Natural killer cell (primary cell): Measurements from ENCODE around the gene LAMA5. TPM values are rescaled to one million over a fixed set of nuclear protein-coding genes. Genes with fewer than 3 reads are reported as not detected.

ENCODE experiments used
- ATAC-seq, 3 donors: fragments of 150-1000 bp in 2 of 3; fragments of 200-7000 bp in 1 of 3; cut with Tn5 transposase; 1 replicate in 1 of 3; 2 replicates in 2 of 3; pipeline ENCODE4 v1.10.0; 2021; ENCODE audit warnings: mild to moderate bottlenecking in 2 of 3, moderate library complexity in 2 of 3
- DNase-seq, 2 donors: peaks; one replicate each; pipeline versions ENCODE4 v3.0.0 to v3.0.0-alpha.2; 2013 to 2021; ENCODE audit warnings: mixed read lengths in 1 of 2
- H3K27ac ChIP-seq: one replicate; pipeline ENCODE4 v1.5.1; 2013; ENCODE audit warnings: mild to moderate bottlenecking, low read length
- H3K27me3 ChIP-seq: one replicate; pipeline ENCODE4 v1.6.1; 2013; ENCODE audit warnings: low read length; ENCODE audit not compliant: control insufficient read depth, insufficient read depth
- H3K36me3 ChIP-seq: one replicate; pipeline ENCODE4 v1.6.1; 2013; ENCODE audit warnings: low read length; ENCODE audit not compliant: control insufficient read depth, insufficient read depth
- H3K4me1 ChIP-seq: one replicate; pipeline ENCODE4 v1.6.1; 2013; ENCODE audit warnings: low read length; ENCODE audit not compliant: control insufficient read depth, insufficient read depth
- H3K4me3 ChIP-seq: one replicate; pipeline ENCODE4 v1.5.1; 2013; ENCODE audit warnings: low read length
- H3K9me3 ChIP-seq: one replicate; pipeline ENCODE4 v1.6.1; 2013; ENCODE audit warnings: low read length; ENCODE audit not compliant: control insufficient read depth, insufficient read depth
- H3K27ac Mint-ChIP-seq, 2 donors: one replicate each; pipeline ENCODE4 v1.8.0; 2022; ENCODE audit warnings: mild to moderate bottlenecking in 2 of 2, mixed read lengths in 2 of 2, moderate library complexity in 1 of 2
- H3K27me3 Mint-ChIP-seq, 2 donors: one replicate each; pipeline ENCODE4 v1.8.0; 2022; ENCODE audit warnings: low read depth in 2 of 2, mixed read lengths in 2 of 2
- H3K36me3 Mint-ChIP-seq: one replicate; pipeline ENCODE4 v1.8.0; 2022; ENCODE audit warnings: mixed read lengths
- H3K4me1 Mint-ChIP-seq, 2 donors: one replicate each; pipeline ENCODE4 v1.8.0; 2022; ENCODE audit warnings: mixed read lengths in 2 of 2
- H3K4me3 Mint-ChIP-seq: one replicate; pipeline ENCODE4 v1.8.0; 2022; ENCODE audit warnings: mild to moderate bottlenecking, moderate library complexity, mixed read lengths
- H3K9me3 Mint-ChIP-seq, 2 donors: one replicate each; pipeline ENCODE4 v1.8.0; 2022; ENCODE audit warnings: mixed read lengths in 2 of 2
- CTCF ChIP-seq: fragments of 200-600 bp; IDR thresholded peaks from one replicate; pipeline ENCODE4 v1.8.0; 2022; ENCODE audit warnings: antibody characterized with exemption
- WGBS: methylation state at CpG from one replicate; pipeline ENCODE4 v1.1.7; 2013; ENCODE audit warnings: missing lambda C conversion rate; ENCODE audit not compliant: insufficient coverage; 5-methylcytosine and 5-hydroxymethylcytosine counted together
- intact Hi-C: fragments of 100-400 bp; cut with micrococcal nuclease; formaldehyde crosslinking; loops from one replicate; pipeline ENCODE4 v1.14.2; 2022
- total RNA-seq, 4 donors: library from RNA; stranded (reverse); fragments of 120-200 nt in 1 of 4; gene quantifications; one replicate each; pipeline versions ENCODE4 v1.2.3 to v1.2.4, GENCODE V29; 2013 to 2022

LAMA5 gene
- total RNA-seq, 3 donors from 2014 or later (not counting 1 experiment from before 2014, with no cell fraction given): 1.0 to 4.3 (median 1.4) TPM

- H3K27me3 ChIP-seq: no peaks in the 10 kb centered on the region
- H3K9me3 ChIP-seq: no peaks in the 10 kb centered on the region
- H3K4me1 ChIP-seq: no peaks in the 10 kb centered on the region
- ATAC-seq: peak in 2 of 3 donors; percentile 43 to 55
- WGBS: 95% methylated on average over 22 of the region's 22 CpGs
- H3K4me3 Mint-ChIP-seq: no peak overlapping the region
- no peaks in the 10 kb centered on the region for H3K9me3 Mint-ChIP-seq
- H3K27ac ChIP-seq: no peak overlapping the region
- intact Hi-C loops: no loop called here
- H3K36me3 ChIP-seq: no peaks in the 10 kb centered on the region
- H3K27ac Mint-ChIP-seq: peak overlapping the region; percentile 21 to 72
- H3K36me3 Mint-ChIP-seq: no peaks in the 10 kb centered on the region
- no peak for DNase-seq
- peaks cover 0 to 6% of the 10 kb centered on the region in 2 donors for H3K4me1 Mint-ChIP-seq
- no peak for TF ChIP-seq CTCF
- no peaks in the 10 kb centered on the region for H3K27me3 Mint-ChIP-seq
- H3K4me3 ChIP-seq: no peak overlapping the region
These were observed 46.3 kb downstream of the LAMA5 start for GRCh38 chr20:62320581-62321354.

- Histone ChIP-seq H3K9me3 (no peaks in the 10 kb centered on the region), H3K27ac (no peak overlapping the region), H3K4me3 (no peak overlapping the region), H3K27me3 (no peaks in the 10 kb centered on the region), H3K36me3 (no peaks in the 10 kb centered on the region), H3K4me1 (no peaks in the 10 kb centered on the region)
- TF ChIP-seq CTCF: no peak
- Mint-ChIP-seq H3K9me3 (no peaks in the 10 kb centered on the region), H3K27ac (peak overlapping the region in 1 of 2 donors; percentile 61), H3K4me1 (peaks cover 0 to 6% of the 10 kb centered on the region in 2 donors), H3K27me3 (no peaks in the 10 kb centered on the region), H3K36me3 (no peaks in the 10 kb centered on the region), H3K4me3 (no peak overlapping the region)
- DNase-seq: no peak
- no peak for ATAC-seq
- intact Hi-C loops: no loop called here
- WGBS: 91% methylated on average over 24 of the region's 29 CpGs
These were observed 47.7 kb downstream of the LAMA5 start for GRCh38 chr20:62319346-62319909.

GRCh38 chr20:62318400-62319345 lies 48.4 kb downstream of the LAMA5 start:
- Histone ChIP-seq H3K27me3 (no peaks in the 10 kb centered on the region), H3K36me3 (no peaks in the 10 kb centered on the region), H3K27ac (no peak overlapping the region), H3K9me3 (no peaks in the 10 kb centered on the region), H3K4me1 (no peaks in the 10 kb centered on the region), H3K4me3 (no peak overlapping the region)
- Mint-ChIP-seq H3K4me3 (no peak overlapping the region), H3K36me3 (no peaks in the 10 kb centered on the region), H3K27me3 (no peaks in the 10 kb centered on the region), H3K27ac (no peak overlapping the region), H3K4me1 (peaks cover 0 to 6% of the 10 kb centered on the region in 2 donors), H3K9me3 (no peaks in the 10 kb centered on the region)
- WGBS: 94% methylated on average over 36 of the region's 36 CpGs
- intact Hi-C loops: no loop called here
- DNase-seq: no peak
- no peak for TF ChIP-seq CTCF
- ATAC-seq: no peak
